DND-41 (cell line): ENCODE data around the gene STX3.
A peak's percentile ranks its signal among the peaks of the same experiment; 100 is the strongest.

Experiments used
- ATAC-seq: fragments of 200-7000 bp; cut with Tn5 transposase; 3 replicates; pipeline ENCODE4 v1.9.1; 2021; ENCODE audit warnings: low read depth; ENCODE audit not compliant: insufficient read depth
- DNase-seq: peaks from one replicate; pipeline ENCODE4 v3.0.0-alpha.2; 2020
- H2AFZ ChIP-seq: 2 replicates; pipeline ENCODE4 v1.6.0; 2012; ENCODE audit warnings: low read depth, low read length
- H3K27ac ChIP-seq: 2 replicates; pipeline ENCODE4 v1.5.1; 2012; ENCODE audit warnings: low read length, inconsistent platforms
- H3K27me3 ChIP-seq: fragments of 200-600 bp; sonication (generic); 2 replicates; pipeline ENCODE4 v1.6.0; 2012; ENCODE audit warnings: low read length, mild to moderate bottlenecking, inconsistent platforms; ENCODE audit not compliant: insufficient read depth, poor library complexity
- H3K36me3 ChIP-seq: 2 replicates; pipeline ENCODE4 v1.5.1; 2012; ENCODE audit warnings: low read length, inconsistent platforms; ENCODE audit not compliant: insufficient read depth
- H3K4me1 ChIP-seq: 2 replicates; pipeline ENCODE4 v1.5.1; 2012; ENCODE audit warnings: mild to moderate bottlenecking, low read length; ENCODE audit not compliant: insufficient read depth
- H3K4me2 ChIP-seq: 2 replicates; pipeline ENCODE4 v1.6.0; 2012; ENCODE audit warnings: mild to moderate bottlenecking, moderate library complexity, low read length, inconsistent platforms; ENCODE audit not compliant: insufficient read depth
- H3K4me3 ChIP-seq, 2 experiments: fragments of 200-600 bp in 1 of 2; shearing (Covaris generic) in 1 of 2; 2 replicates each; pipeline ENCODE4 v1.5.1; 2012 to 2016; ENCODE audit warnings: inconsistent platforms in 2 of 2, low read length in 2 of 2, mild to moderate bottlenecking in 2 of 2, low read depth in 1 of 2, moderate library complexity in 1 of 2
- H3K79me2 ChIP-seq: 2 replicates; pipeline ENCODE4 v1.6.0; 2012; ENCODE audit warnings: low read length, inconsistent platforms; ENCODE audit not compliant: insufficient read depth
- H3K9ac ChIP-seq: 2 replicates; pipeline ENCODE4 v1.6.0; 2012; ENCODE audit warnings: low read depth, mild to moderate bottlenecking, inconsistent platforms, low read length, moderate library complexity
- H3K9me3 ChIP-seq: 2 replicates; pipeline ENCODE4 v1.5.1; 2012; ENCODE audit warnings: low read length, moderate library complexity, mild to moderate bottlenecking, inconsistent platforms; ENCODE audit not compliant: insufficient read depth, severe bottlenecking
- H4K20me1 ChIP-seq: 2 replicates; pipeline ENCODE4 v1.6.0; 2012; ENCODE audit warnings: low read length; ENCODE audit not compliant: insufficient read depth
- CTCF ChIP-seq: IDR thresholded peaks from 2 replicates; pipeline ENCODE4 v1.5.1; 2012; ENCODE audit warnings: borderline replicate concordance, low read length, moderate library complexity, mild to moderate bottlenecking; ENCODE audit not compliant: poor library complexity, severe bottlenecking; ENCODE audit errors: extremely low read depth
- EZH2 ChIP-seq: IDR thresholded peaks from 3 replicates; pipeline ENCODE4 v1.6.1; 2012; ENCODE audit warnings: borderline replicate concordance, low read depth, mild to moderate bottlenecking, moderate library complexity, low read length, inconsistent platforms; ENCODE audit not compliant: severe bottlenecking

STX3 gene

GRCh38 chr11:59754494-59754858, 700 bp upstream of the STX3 start:
- DNase-seq (peak; percentile 26), ATAC-seq (peak; percentile 50)
- Histone ChIP-seq H3K79me2 (no peaks in the 10 kb centered on the region), H3K27ac (peak overlapping the region; percentile 14; the same call in 1 of the 2 replicates), H3K27me3 (peaks cover 2% of the 10 kb centered on the region), H3K4me2 (peak overlapping the region; percentile 91), H3K9ac (peak overlapping the region; percentile 36), H2AFZ (peak overlapping the region; percentile 76), H3K4me1 (peaks cover 23% of the 10 kb centered on the region), H4K20me1 (no peaks in the 10 kb centered on the region; the same call in 1 of the 2 replicates), H3K36me3 (no peaks in the 10 kb centered on the region), H3K4me3 (peak overlapping the region; percentile 24 to 77; a peak in 3 of 4 replicates), H3K9me3 (no peaks in the 10 kb centered on the region)
- no peak for TF ChIP-seq EZH2
- TF ChIP-seq CTCF: no peak

- peaks cover 23% of the 10 kb centered on the region for H3K4me1 ChIP-seq
- H3K27me3 ChIP-seq: peaks cover 2% of the 10 kb centered on the region
- peak overlapping the region; percentile 91 for H3K4me2 ChIP-seq
- DNase-seq (peak; percentile 16), ATAC-seq (0 out of 3 replicates have a peak, but pooled peaks have one; percentile 6)
- no peak for TF ChIP-seq CTCF
- no peak for TF ChIP-seq EZH2
- H3K9ac ChIP-seq: peak overlapping the region; percentile 36
- H3K27ac ChIP-seq: no peak overlapping the region
- no peaks in the 10 kb centered on the region for H3K79me2 ChIP-seq
- no peaks in the 10 kb centered on the region for H3K9me3 ChIP-seq
- no peaks in the 10 kb centered on the region; the same call in 1 of the 2 replicates for H4K20me1 ChIP-seq
- H3K4me3 ChIP-seq: peak overlapping the region; percentile 26 to 77; a peak in 3 of 4 replicates
- no peaks in the 10 kb centered on the region for H3K36me3 ChIP-seq
- H2AFZ ChIP-seq: peak overlapping the region; percentile 76
These were observed 753 bp downstream of the STX3 start for GRCh38 chr11:59755701-59756557.

GRCh38 chr11:59756558-59756840, 1.3 kb downstream of the STX3 start:
- H3K27me3 ChIP-seq: peaks cover 2% of the 10 kb centered on the region
- no peak for ATAC-seq
- H3K9ac ChIP-seq: no peak overlapping the region
- H4K20me1 ChIP-seq: peaks cover 3% of the 10 kb centered on the region; the same call in 1 of the 2 replicates
- no peaks in the 10 kb centered on the region for H3K79me2 ChIP-seq
- no peak overlapping the region for H3K4me3 ChIP-seq
- no peak overlapping the region for H2AFZ ChIP-seq
- no peaks in the 10 kb centered on the region for H3K36me3 ChIP-seq
- H3K27ac ChIP-seq: no peak overlapping the region
- TF ChIP-seq CTCF (no peak), EZH2 (no peak)
- no peak for DNase-seq
- H3K9me3 ChIP-seq: no peaks in the 10 kb centered on the region
- no peak overlapping the region for H3K4me2 ChIP-seq
- H3K4me1 ChIP-seq: peaks cover 23% of the 10 kb centered on the region
